ENCODE results near the gene C1orf56.

C1orf56 gene

GRCh38 chr1:151026460-151026859, 21.1 kb upstream of the C1orf56 start:
- no peak for DNase-seq

- no peak for DNase-seq
Observed at GRCh38 chr1:151032164-151032563, 15.4 kb upstream of the C1orf56 start.

- no peak for DNase-seq
Observed at GRCh38 chr1:151035167-151035566, 12.4 kb upstream of the C1orf56 start.

- DNase-seq, result no peak
Observed at GRCh38 chr1:151036356-151036755, 11.2 kb upstream of the C1orf56 start, which contains the start of gene BNIPL. BNIPL (plus strand) TSS chr1:151036586; CDS start chr1:151036726, 140 bp downstream.

- DNase-seq, result no peak
Observed at GRCh38 chr1:151037032-151037431, 10.5 kb upstream of the C1orf56 start.

GRCh38 chr1:151039521-151039920, 8.0 kb upstream of the C1orf56 start:
- DNase-seq, result no peak

- DNase-seq, result no peak
Observed at GRCh38 chr1:151043163-151043562, 4.4 kb upstream of the C1orf56 start.

- DNase-seq, result peak; percentile 66
Observed at GRCh38 chr1:151047925-151048644, 534 bp downstream of the C1orf56 start.

GRCh38 chr1:151048645-151049032, 1.1 kb downstream of the C1orf56 start:
- no peak for DNase-seq

GRCh38 chr1:151049458-151049857, 1.9 kb downstream of the C1orf56 start:
- no peak for DNase-seq

GRCh38 chr1:151050051-151050688, 2.6 kb downstream of the C1orf56 start:
- no peak for DNase-seq

- no peak for DNase-seq
Observed at GRCh38 chr1:151051356-151052009, 3.9 kb downstream of the C1orf56 start.

GRCh38 chr1:151054971-151055547, 7.5 kb downstream of the C1orf56 start:
- DNase-seq, result no peak

- no peak for DNase-seq
Observed at GRCh38 chr1:151055581-151055980, 8.0 kb downstream of the C1orf56 start.

- DNase-seq, result no peak
Observed at GRCh38 chr1:151056149-151056548, 8.6 kb downstream of the C1orf56 start.

GRCh38 chr1:151058692-151059091, 11.1 kb downstream of the C1orf56 start:
- peak; percentile 82 for DNase-seq

GRCh38 chr1:151059109-151060006, 11.8 kb downstream of the C1orf56 start, which contains the start of gene CDC42SE1:
CDC42SE1 (minus strand) TSS chr1:151059622; CDS start chr1:151055730, 3,892 bp downstream.
- DNase-seq, result peak; percentile 82

- DNase-seq, result peak; percentile 84
Observed at GRCh38 chr1:151060007-151060656, 12.6 kb downstream of the C1orf56 start, which contains the start of gene MLLT11. MLLT11 (plus strand) TSS chr1:151060397; CDS start chr1:151067225, 6,828 bp downstream.

- DNase-seq, result peak; percentile 41
Observed at GRCh38 chr1:151060657-151061421, 13.3 kb downstream of the C1orf56 start.

GRCh38 chr1:151061704-151062103, 14.2 kb downstream of the C1orf56 start:
- no peak for DNase-seq
